Body of pancreas (tissue), 4 donors: ENCODE data around the gene TRAPPC12. TPM values are rescaled to one million over a fixed set of nuclear protein-coding genes. Genes with fewer than 3 reads are reported as not detected.
"Not testable (repeated sequence)": the region's sequence is repeated elsewhere in the genome, so short reads cannot be mapped to it uniquely, and the experiment has no call there.

Experiments
- ATAC-seq: fragments of 150-250 bp; one replicate; pipeline ENCODE4 v1.9.1; 2016
- DNase-seq, 4 donors: peaks; one replicate each; pipeline ENCODE4 v3.0.0-alpha.2; 2019
- H3K27ac ChIP-seq, 4 donors: fragments of 200-600 bp; sonication (generic); 1 replicate in 3 of 4; 2 replicates in 1 of 4; pipeline versions ENCODE4 v1.5.1 to v1.6.1; 2016 to 2019; ENCODE audit warnings: mild to moderate bottlenecking in 1 of 4, mixed read lengths in 1 of 4, moderate library complexity in 1 of 4
- H3K27me3 ChIP-seq, 2 donors: fragments of 200-600 bp; sonication (generic); one replicate each; pipeline ENCODE4 v1.6.0; 2016; ENCODE audit warnings: mild to moderate bottlenecking in 1 of 2
- H3K36me3 ChIP-seq, 2 donors: fragments of 200-600 bp; sonication (generic); replicated peaks in 1 of 2; 2 replicates each; pipeline ENCODE4 v1.5.1; 2016; ENCODE audit warnings: low read depth in 2 of 2; ENCODE audit not compliant: insufficient read depth in 1 of 2
- H3K4me1 ChIP-seq: fragments of 200-600 bp; sonication (generic); one replicate; pipeline ENCODE4 v1.6.0; 2016
- H3K4me3 ChIP-seq, 2 donors: fragments of 200-600 bp; sonication (generic); 1 replicate in 1 of 2; 2 replicates in 1 of 2; pipeline ENCODE4 v1.5.1; 2016 to 2019
- H3K9me3 ChIP-seq, 3 donors: fragments of 200-600 bp; sonication (generic); 1 replicate in 2 of 3; 2 replicates in 1 of 3; pipeline ENCODE4 v1.5.1; 2016
- POLR2A ChIP-seq, 3 donors: fragments of 450-650 bp; IDR thresholded peaks; one replicate each; pipeline ENCODE4 v1.6.1; 2016; ENCODE audit warnings: antibody characterized with exemption in 3 of 3, mild to moderate bottlenecking in 2 of 3
- WGBS, 2 donors: methylation state at CpG; one replicate each; pipeline ENCODE4 v1.1.5; 2017; 5-methylcytosine and 5-hydroxymethylcytosine counted together
- intact Hi-C: fragments of 100-400 bp; cut with DNase I; formaldehyde crosslinking; loops from one replicate; pipeline ENCODE4 v1.15.1; 2023
- total RNA-seq, 2 donors: library from RNA; depleted of rRNA; stranded (reverse); fragments of >200 nt; gene quantifications; one replicate each; pipeline ENCODE4 v1.1.0, GENCODE V29; 2016
- TF ChIP-seq, protein P1 (sequence below), 7 experiments: fragments of 450-650 bp in 4 of 7; fragments of 200-600 bp in 3 of 7; sonication (generic) in 3 of 7; IDR thresholded peaks; one replicate each; pipeline ENCODE4 v1.5.1; 2016 to 2019; ENCODE audit warnings: antibody characterized with exemption in 7 of 7

TRAPPC12 gene
- total RNA-seq, 2 donors from 2014 or later: 43.1 to 134 TPM

DNA sequence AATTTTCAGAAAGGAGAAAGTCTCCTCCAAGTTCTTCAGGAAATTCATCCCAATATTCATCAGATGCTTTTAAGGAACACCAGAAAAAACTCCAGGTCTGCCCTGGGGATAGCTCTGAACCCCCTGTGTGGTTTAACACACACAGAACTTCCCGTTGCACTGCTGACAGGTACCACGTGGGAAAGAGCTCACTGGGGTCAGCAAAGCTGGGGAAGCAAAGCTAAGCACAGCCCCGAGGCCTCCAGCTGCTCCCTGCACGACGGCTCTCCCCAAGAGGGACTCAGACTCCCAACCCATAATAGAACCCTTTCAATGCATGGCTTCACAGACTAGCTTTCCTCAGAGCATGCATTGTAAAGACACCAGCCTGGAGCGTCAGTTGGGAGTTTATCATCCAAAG lies 111.8 kb downstream of the TRAPPC12 start:
- Histone ChIP-seq H3K36me3 (no peaks in the 10 kb centered on the region), H3K27me3 (no peaks in the 10 kb centered on the region), H3K27ac (no peak overlapping the region), H3K4me3 (no peak overlapping the region), H3K9me3 (no peaks in the 10 kb centered on the region), H3K4me1 (peaks cover 13% of the 10 kb centered on the region)
- intact Hi-C loops: no loop called here
- TF ChIP-seq POLR2A (IDR thresholded peaks at IDR 0.05): no peak
- DNase-seq (no peak), ATAC-seq (no peak)
- WGBS, 2 donors: 61 to 70% methylated on average over 4 to 6 of the region's 6 CpGs

DNA sequence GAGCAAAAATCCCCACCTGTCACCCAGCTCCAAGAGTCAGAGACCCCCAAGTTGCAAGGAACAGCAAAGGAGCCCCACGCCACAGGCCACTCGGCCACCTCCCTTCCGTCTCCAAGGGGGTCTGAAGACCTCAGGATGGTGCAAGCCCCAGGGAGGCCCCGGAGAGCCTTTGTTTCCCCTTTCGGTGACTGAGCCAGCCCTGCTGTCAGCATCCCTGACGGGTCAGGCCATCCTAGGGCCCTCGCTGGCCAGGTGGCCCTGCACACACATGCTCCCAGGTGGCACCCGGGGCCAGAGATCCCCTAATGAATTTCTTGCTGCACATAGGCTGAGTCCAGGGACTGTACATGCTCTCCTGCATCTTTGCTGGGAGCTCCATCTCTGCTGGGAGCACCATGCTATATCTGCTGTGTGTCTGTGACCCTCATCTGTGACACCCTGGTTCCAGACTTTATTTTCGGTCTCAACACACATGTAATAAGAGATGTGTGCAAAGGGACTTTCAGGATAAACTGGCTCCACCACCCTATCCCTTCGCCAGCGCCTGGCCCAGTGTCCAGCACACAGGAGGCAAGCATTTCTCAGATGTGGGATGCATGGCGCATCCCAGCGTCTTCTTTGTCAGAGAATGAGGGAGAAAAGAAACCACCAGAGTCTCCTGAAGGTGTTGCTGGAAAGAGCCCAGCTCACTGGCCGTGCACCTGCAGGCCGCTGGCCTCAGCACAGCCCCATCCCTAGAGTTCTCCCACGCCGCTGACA lies 112.4 kb downstream of the TRAPPC12 start:
- DNase-seq: no peak
- Histone ChIP-seq H3K27me3 (no peaks in the 10 kb centered on the region), H3K4me3 (no peak overlapping the region), H3K4me1 (peaks cover 13% of the 10 kb centered on the region), H3K36me3 (peaks cover 0 to under 1% of the 10 kb centered on the region in 2 donors), H3K9me3 (no peaks in the 10 kb centered on the region), H3K27ac (no peak overlapping the region)
- TF ChIP-seq POLR2A (IDR thresholded peaks at IDR 0.05): no peak
- TF ChIP-seq, protein P1, sequence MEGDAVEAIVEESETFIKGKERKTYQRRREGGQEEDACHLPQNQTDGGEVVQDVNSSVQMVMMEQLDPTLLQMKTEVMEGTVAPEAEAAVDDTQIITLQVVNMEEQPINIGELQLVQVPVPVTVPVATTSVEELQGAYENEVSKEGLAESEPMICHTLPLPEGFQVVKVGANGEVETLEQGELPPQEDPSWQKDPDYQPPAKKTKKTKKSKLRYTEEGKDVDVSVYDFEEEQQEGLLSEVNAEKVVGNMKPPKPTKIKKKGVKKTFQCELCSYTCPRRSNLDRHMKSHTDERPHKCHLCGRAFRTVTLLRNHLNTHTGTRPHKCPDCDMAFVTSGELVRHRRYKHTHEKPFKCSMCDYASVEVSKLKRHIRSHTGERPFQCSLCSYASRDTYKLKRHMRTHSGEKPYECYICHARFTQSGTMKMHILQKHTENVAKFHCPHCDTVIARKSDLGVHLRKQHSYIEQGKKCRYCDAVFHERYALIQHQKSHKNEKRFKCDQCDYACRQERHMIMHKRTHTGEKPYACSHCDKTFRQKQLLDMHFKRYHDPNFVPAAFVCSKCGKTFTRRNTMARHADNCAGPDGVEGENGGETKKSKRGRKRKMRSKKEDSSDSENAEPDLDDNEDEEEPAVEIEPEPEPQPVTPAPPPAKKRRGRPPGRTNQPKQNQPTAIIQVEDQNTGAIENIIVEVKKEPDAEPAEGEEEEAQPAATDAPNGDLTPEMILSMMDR (IDR thresholded peaks at IDR 0.05): no peak
- no peak for ATAC-seq
- intact Hi-C loops: no loop called here
- 91 to 95% methylated on average over 10 to 17 of the region's 17 CpGs for WGBS, 2 donors

DNA sequence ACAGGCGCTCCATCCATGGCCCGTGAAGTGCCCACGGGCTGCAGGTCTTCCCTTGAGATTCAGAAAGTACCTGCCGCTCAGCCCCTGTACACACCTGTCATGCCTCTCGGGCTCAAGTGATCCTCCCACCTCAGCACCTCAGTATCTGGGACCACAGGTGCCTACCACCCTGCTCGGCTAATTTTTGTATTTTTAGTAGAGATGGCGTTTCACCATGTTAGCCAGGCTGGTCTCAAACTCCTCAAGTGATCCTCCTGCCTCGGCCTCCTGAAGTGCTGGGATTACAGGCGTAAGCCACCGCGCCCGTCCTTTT lies 112.9 kb downstream of the TRAPPC12 start:
- ATAC-seq, DNase-seq, intact Hi-C loops, H3K9me3 ChIP-seq, H3K4me3 ChIP-seq, H3K36me3 ChIP-seq, H3K27me3 ChIP-seq: not testable (repeated sequence)
- H3K27ac ChIP-seq: peak overlapping the region in 1 of 4 donors; percentile 12
- H3K4me1 ChIP-seq: peaks cover 13% of the 10 kb centered on the region
- 82 to 92% methylated on average over 12 of the region's 12 CpGs for WGBS, 2 donors

DNA sequence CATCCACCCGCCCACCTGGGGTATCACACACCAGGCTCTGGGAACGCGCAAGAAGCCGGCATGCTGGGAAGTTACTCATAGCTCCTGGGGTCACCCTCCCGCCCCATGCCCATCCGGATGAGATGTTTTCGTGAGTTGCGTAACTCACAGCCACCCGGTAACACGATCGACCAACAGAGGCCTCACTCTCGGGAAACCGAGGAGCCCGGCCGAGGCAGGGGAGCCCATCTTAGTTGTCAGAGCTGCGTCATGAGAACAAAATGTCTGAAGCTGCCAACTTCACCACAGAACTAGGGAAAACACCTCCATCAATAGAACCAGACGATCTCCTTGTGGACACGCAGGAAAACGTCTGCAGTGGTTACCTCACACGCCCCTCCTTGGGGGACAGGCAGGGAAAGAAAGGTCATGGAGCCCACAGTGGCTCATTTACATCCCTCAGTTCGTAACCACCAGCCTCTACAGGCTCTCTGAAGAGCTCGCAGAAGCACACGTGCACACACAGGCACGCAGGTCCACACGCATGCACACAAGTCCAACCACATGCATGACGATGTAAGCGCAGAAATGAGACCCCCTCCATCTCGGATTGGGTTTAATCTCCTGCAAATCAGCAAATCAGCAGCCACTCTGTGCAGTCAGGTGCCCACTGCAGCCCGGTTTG lies 113.6 kb downstream of the TRAPPC12 start:
- intact Hi-C loops: no loop called here

DNA sequence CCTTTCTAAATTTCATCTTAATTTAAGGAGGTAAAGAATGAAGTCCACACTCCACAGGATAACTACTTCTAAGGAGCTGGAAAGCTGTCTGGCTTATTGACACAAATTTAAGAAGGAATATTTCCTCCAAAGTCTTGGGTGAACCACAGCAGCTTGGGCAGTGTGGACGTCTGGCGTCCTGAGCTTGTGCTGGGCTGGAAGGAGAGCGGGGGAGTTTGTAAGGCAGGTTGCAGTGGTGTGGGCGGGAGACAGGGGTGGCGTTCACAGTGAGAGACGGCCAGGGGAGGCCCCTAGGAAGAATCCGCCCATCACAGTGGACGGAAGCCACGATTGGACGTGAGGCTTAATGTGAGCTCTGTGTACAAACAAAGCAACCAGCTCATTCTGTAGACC lies 114.1 kb downstream of the TRAPPC12 start:
- Histone ChIP-seq H3K9me3 (no peaks in the 10 kb centered on the region), H3K27ac (peak overlapping the region in 1 of 4 donors; percentile 5), H3K4me1 (peaks cover 6% of the 10 kb centered on the region), H3K36me3 (peaks cover 0 to 5% of the 10 kb centered on the region in 2 donors), H3K4me3 (no peak overlapping the region), H3K27me3 (no peaks in the 10 kb centered on the region)
- ATAC-seq (peak; percentile 20), DNase-seq (peak in 2 of 4 donors; percentile 25 to 26)
- 43 to 62% methylated on average over 10 of the region's 10 CpGs for whole genome bisulfite sequencing, 2 donors
- intact Hi-C loops: no loop called here
- TF ChIP-seq, protein P1 (IDR thresholded peaks at IDR 0.05): no peak
- no peak for TF ChIP-seq POLR2A (IDR thresholded peaks at IDR 0.05)

More for the DNA sequence above, 113.6 kb downstream of the TRAPPC12 start:
- ATAC-seq (peak; percentile 28), DNase-seq (peak; percentile 27 to 50 (median 34))
- Histone ChIP-seq H3K4me1 (peaks cover 11% of the 10 kb centered on the region), H3K27me3 (no peaks in the 10 kb centered on the region), H3K9me3 (no peaks in the 10 kb centered on the region), H3K36me3 (peaks cover 0 to 5% of the 10 kb centered on the region in 2 donors), H3K27ac (peak overlapping the region in 1 of 4 donors; percentile 5), H3K4me3 (no peak overlapping the region)
- WGBS, 2 donors: 72 to 82% methylated on average over 12 to 29 of the region's 29 CpGs
- TF ChIP-seq, protein P1 (IDR thresholded peaks at IDR 0.05): no peak
- TF ChIP-seq POLR2A (IDR thresholded peaks at IDR 0.05): no peak
